ENCODE data around the gene SGK1. TPM values are rescaled to one million over a fixed set of nuclear protein-coding genes. Genes with fewer than 3 reads are reported as not detected.

Gene SGK1
- 10 to 100 TPM; 27.9 to 35.1 TPM for total RNA-seq

GRCh38 chr6:134317471-134318131 lies at the start of gene SGK1:
SGK1 (minus strand) TSS chr6:134318112; CDS start chr6:134317460, 652 bp downstream.
- Mint-ChIP-seq H3K9me3 (peaks cover 7% of the 10 kb centered on the region), H3K4me1 (peaks cover 18% of the 10 kb centered on the region), H3K27me3 (peaks cover 41% of the 10 kb centered on the region), H3K36me3 (ENCODE audit: low read depth) (peaks cover 5% of the 10 kb centered on the region), H3K4me3 (peak within 1 kb of the TSS; percentile 81), H3K27ac (no peak within 1 kb of the TSS)
- ChIA-PET CTCF (interaction anchor here (0.8 to 1.7 kb wide), 4 partner anchors 11 to 137 kb away, joined by 3 to 9 read pairs (median 3); no protein-coding TSS in a partner anchor), POLR2A (interaction anchor here (1.1 to 1.7 kb wide), 3 partner anchors 14 to 140 kb away, joined by 3 to 5 read pairs (median 3); no protein-coding TSS in a partner anchor)
- DNase-seq: peak; percentile 18

GRCh38 chr6:134363323-134364039 lies 45.6 kb upstream of the SGK1 start:
- H3K27me3 Mint-ChIP-seq: no peaks in the 10 kb centered on the region
- no peak overlapping the region for H3K4me3 Mint-ChIP-seq
- peaks cover 3% of the 10 kb centered on the region for H3K4me1 Mint-ChIP-seq
- no peaks in the 10 kb centered on the region for H3K9me3 Mint-ChIP-seq
- ChIA-PET POLR2A (interaction anchor here (0.8 kb wide), 1 partner anchor 46 kb away, joined by 3 read pairs; the partner anchor contains the start of gene SGK1), CTCF (interaction anchor here (0.6 kb wide), 1 partner anchor 61 kb away, joined by 3 read pairs; no protein-coding TSS in a partner anchor)
- H3K36me3 Mint-ChIP-seq (ENCODE audit: low read depth): no peaks in the 10 kb centered on the region
- DNase-seq: no peak
- H3K27ac Mint-ChIP-seq: no peak overlapping the region

- DNase-seq: no peak
- H3K27me3 Mint-ChIP-seq: no peaks in the 10 kb centered on the region
- ChIA-PET POLR2A (no interaction called here), CTCF (no interaction called here)
- H3K9me3 Mint-ChIP-seq: peaks cover 4% of the 10 kb centered on the region
- no peak overlapping the region for H3K4me3 Mint-ChIP-seq
- no peaks in the 10 kb centered on the region for H3K4me1 Mint-ChIP-seq
- H3K27ac Mint-ChIP-seq: no peak overlapping the region
- no peaks in the 10 kb centered on the region for H3K36me3 Mint-ChIP-seq (ENCODE audit: low read depth)
These were observed 43.1 kb upstream of the SGK1 start for GRCh38 chr6:134361011-134361410.

- CTCF ChIA-PET: no interaction called here
These were observed 41.4 kb upstream of the SGK1 start for GRCh38 chr6:134359302-134359701.

GRCh38 chr6:134358320-134358719 lies 40.4 kb upstream of the SGK1 start:
- CTCF ChIA-PET: no interaction called here
- peaks cover 9% of the 10 kb centered on the region for H3K9me3 Mint-ChIP-seq

More at GRCh38 chr6:134359302-134359701, 41.4 kb upstream of the SGK1 start:
- H3K9me3 Mint-ChIP-seq: peaks cover 9% of the 10 kb centered on the region
- no peak overlapping the region for H3K4me3 Mint-ChIP-seq
- H3K27ac Mint-ChIP-seq: no peak overlapping the region
- POLR2A ChIA-PET: no interaction called here
- no peaks in the 10 kb centered on the region for H3K4me1 Mint-ChIP-seq
- DNase-seq: no peak
- H3K36me3 Mint-ChIP-seq (ENCODE audit: low read depth): peaks cover 4% of the 10 kb centered on the region
- H3K27me3 Mint-ChIP-seq: no peaks in the 10 kb centered on the region

GRCh38 chr6:134357022-134357487 lies 39.1 kb upstream of the SGK1 start:
- Mint-ChIP-seq H3K4me3 (no peak overlapping the region), H3K36me3 (ENCODE audit: low read depth) (peaks cover 8% of the 10 kb centered on the region), H3K9me3 (peaks cover 9% of the 10 kb centered on the region), H3K4me1 (peaks cover 15% of the 10 kb centered on the region), H3K27ac (no peak overlapping the region), H3K27me3 (no peaks in the 10 kb centered on the region)
- ChIA-PET CTCF (no interaction called here), POLR2A (no interaction called here)
- DNase-seq: no peak

More at GRCh38 chr6:134358320-134358719, 40.4 kb upstream of the SGK1 start:
- Mint-ChIP-seq H3K27ac (no peak overlapping the region), H3K36me3 (ENCODE audit: low read depth) (peaks cover 8% of the 10 kb centered on the region), H3K4me1 (peaks cover 3% of the 10 kb centered on the region), H3K4me3 (no peak overlapping the region), H3K27me3 (no peaks in the 10 kb centered on the region)
- no peak for DNase-seq
- POLR2A ChIA-PET: no interaction called here

GRCh38 chr6:134356405-134356804 lies 38.5 kb upstream of the SGK1 start:
- Mint-ChIP-seq H3K27ac (no peak overlapping the region), H3K9me3 (peaks cover 9% of the 10 kb centered on the region), H3K36me3 (ENCODE audit: low read depth) (peaks cover 8% of the 10 kb centered on the region), H3K4me3 (no peak overlapping the region), H3K4me1 (peaks cover 22% of the 10 kb centered on the region), H3K27me3 (no peaks in the 10 kb centered on the region)
- POLR2A ChIA-PET: no interaction called here
- DNase-seq: no peak
- CTCF ChIA-PET: no interaction called here

- Mint-ChIP-seq H3K4me1 (peaks cover 24% of the 10 kb centered on the region), H3K27me3 (no peaks in the 10 kb centered on the region), H3K9me3 (peaks cover 9% of the 10 kb centered on the region), H3K4me3 (no peak overlapping the region), H3K36me3 (ENCODE audit: low read depth) (peaks cover 8% of the 10 kb centered on the region), H3K27ac (no peak overlapping the region)
- ChIA-PET CTCF (interaction anchor here (1.1 to 1.2 kb wide), 2 partner anchors 179 to 288 kb away, joined by 3 to 5 read pairs; no protein-coding TSS in a partner anchor), POLR2A (interaction anchor here (0.8 kb wide), 1 partner anchor 15 kb away, joined by 4 read pairs; no protein-coding TSS in a partner anchor)
- DNase-seq: no peak
These were observed 35.0 kb upstream of the SGK1 start for GRCh38 chr6:134352786-134353480.

- ChIA-PET POLR2A (interaction anchor here (0.8 kb wide), 1 partner anchor 84 kb away, joined by 3 read pairs; no protein-coding TSS in a partner anchor), CTCF (interaction anchor here (0.8 to 1.5 kb wide), 7 partner anchors 11 to 470 kb away, joined by 3 to 6 read pairs (median 3); no protein-coding TSS in a partner anchor)
- Mint-ChIP-seq H3K27ac (peak overlapping the region; percentile 61), H3K4me1 (peaks cover 24% of the 10 kb centered on the region), H3K4me3 (peak overlapping the region; percentile 60), H3K9me3 (peaks cover 9% of the 10 kb centered on the region), H3K27me3 (no peaks in the 10 kb centered on the region), H3K36me3 (ENCODE audit: low read depth) (peaks cover 8% of the 10 kb centered on the region)
- DNase-seq: peak; percentile 17
These were observed 33.9 kb upstream of the SGK1 start for GRCh38 chr6:134351615-134352474.

GRCh38 chr6:134347885-134348805 lies 30.2 kb upstream of the SGK1 start:
- H3K4me1 Mint-ChIP-seq: peaks cover 28% of the 10 kb centered on the region
- H3K27ac Mint-ChIP-seq: no peak overlapping the region
- H3K36me3 Mint-ChIP-seq (ENCODE audit: low read depth): no peaks in the 10 kb centered on the region
- no peak for DNase-seq
- H3K4me3 Mint-ChIP-seq: no peak overlapping the region
- no peaks in the 10 kb centered on the region for H3K9me3 Mint-ChIP-seq
- ChIA-PET CTCF (no interaction called here), POLR2A (no interaction called here)
- no peaks in the 10 kb centered on the region for H3K27me3 Mint-ChIP-seq

GRCh38 chr6:134346932-134347545 lies 29.1 kb upstream of the SGK1 start:
- no peaks in the 10 kb centered on the region for H3K9me3 Mint-ChIP-seq
- H3K36me3 Mint-ChIP-seq (ENCODE audit: low read depth): no peaks in the 10 kb centered on the region
- no peaks in the 10 kb centered on the region for H3K27me3 Mint-ChIP-seq
- DNase-seq: no peak
- peaks cover 17% of the 10 kb centered on the region for H3K4me1 Mint-ChIP-seq
- no peak overlapping the region for H3K4me3 Mint-ChIP-seq
- CTCF ChIA-PET: no interaction called here
- POLR2A ChIA-PET: no interaction called here
- H3K27ac Mint-ChIP-seq: no peak overlapping the region

Measured in activated CD4-positive, alpha-beta memory T cell treated with anti-CD3 and anti-CD28 coated beads, Interleukin-2, amount 10 ng/mL, durations not matched to agents 7 days and 5 days (primary cell).